ENCODE results near the gene KRT5. TPM values are rescaled to one million over a fixed set of nuclear protein-coding genes. Genes with fewer than 3 reads are reported as not detected.

Gene KRT5
- total and polyA plus RNA-seq, 3 donors from 2014 or later = 0.39 to 2.6 (median 1.1) TPM

DNA sequence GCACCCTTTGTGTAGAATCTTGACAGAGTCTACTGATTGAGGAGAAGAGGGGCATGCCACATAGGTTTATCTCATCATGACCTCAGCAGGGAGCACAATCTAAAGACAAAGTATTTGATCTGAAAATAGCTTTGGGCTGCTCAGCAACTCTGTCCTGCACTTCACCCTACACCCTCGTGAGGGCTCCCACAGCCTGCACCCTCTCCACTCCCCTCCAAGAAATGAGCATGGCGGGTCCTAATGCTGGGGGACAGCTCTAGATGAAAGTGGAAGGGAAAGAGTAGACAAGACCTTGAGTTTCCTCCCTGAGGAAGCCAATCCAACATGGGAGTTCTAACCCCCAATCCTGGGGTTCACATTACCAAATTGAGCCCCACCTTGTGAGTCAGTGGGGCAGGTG, 10.7 kb upstream of the KRT5 start:
- TF ChIP-seq, protein P1, sequence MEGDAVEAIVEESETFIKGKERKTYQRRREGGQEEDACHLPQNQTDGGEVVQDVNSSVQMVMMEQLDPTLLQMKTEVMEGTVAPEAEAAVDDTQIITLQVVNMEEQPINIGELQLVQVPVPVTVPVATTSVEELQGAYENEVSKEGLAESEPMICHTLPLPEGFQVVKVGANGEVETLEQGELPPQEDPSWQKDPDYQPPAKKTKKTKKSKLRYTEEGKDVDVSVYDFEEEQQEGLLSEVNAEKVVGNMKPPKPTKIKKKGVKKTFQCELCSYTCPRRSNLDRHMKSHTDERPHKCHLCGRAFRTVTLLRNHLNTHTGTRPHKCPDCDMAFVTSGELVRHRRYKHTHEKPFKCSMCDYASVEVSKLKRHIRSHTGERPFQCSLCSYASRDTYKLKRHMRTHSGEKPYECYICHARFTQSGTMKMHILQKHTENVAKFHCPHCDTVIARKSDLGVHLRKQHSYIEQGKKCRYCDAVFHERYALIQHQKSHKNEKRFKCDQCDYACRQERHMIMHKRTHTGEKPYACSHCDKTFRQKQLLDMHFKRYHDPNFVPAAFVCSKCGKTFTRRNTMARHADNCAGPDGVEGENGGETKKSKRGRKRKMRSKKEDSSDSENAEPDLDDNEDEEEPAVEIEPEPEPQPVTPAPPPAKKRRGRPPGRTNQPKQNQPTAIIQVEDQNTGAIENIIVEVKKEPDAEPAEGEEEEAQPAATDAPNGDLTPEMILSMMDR (IDR thresholded peaks at IDR 0.05) = no peak
- no peak for TF ChIP-seq POLR2A (IDR thresholded peaks at IDR 0.05)
- Histone ChIP-seq H3K4me1 (no peaks in the 10 kb centered on the region), H3K4me3 (no peak overlapping the region), H3K9me3 (no peaks in the 10 kb centered on the region), H3K36me3 (ENCODE audit: low read depth, missing control alignments) (no peaks in the 10 kb centered on the region), H3K27me3 (no peaks in the 10 kb centered on the region), H3K27ac (no peak overlapping the region)
- intact Hi-C loops (cut with DNase I; ENCODE audit: low total_unique reads) = no loop called here
- no peak for DNase-seq
- 89 to 98% methylated on average over 2 of the region's 2 CpGs for WGBS, 2 donors

DNA sequence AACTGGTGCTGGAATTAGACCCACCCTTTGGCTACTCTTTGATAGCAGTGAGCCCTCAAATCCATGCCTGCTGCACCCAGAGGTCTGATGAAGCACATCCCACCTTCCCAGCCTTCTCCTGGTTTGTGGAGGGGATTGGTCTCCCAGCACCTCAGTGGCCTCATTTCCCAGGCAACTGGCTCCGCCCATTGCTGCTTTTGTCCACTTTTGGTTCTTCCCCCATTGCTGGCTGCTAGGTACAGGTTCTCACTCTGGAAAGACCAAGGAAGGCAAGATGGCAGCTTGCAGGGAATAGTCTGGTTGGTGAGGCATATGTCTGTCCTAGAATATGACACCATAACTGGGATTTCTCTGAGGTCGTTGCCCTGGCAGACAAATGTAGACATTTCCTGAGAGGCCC, 10.2 kb upstream of the KRT5 start:
- no peak overlapping the region for H3K4me3 ChIP-seq
- DNase-seq = no peak
- intact Hi-C loops (cut with DNase I; ENCODE audit: low total_unique reads) = no loop called here
- H3K27me3 ChIP-seq = no peaks in the 10 kb centered on the region
- H3K36me3 ChIP-seq (ENCODE audit: low read depth, missing control alignments) = no peaks in the 10 kb centered on the region
- WGBS, 2 donors = 86 to 100% methylated on average over 2 of the region's 2 CpGs
- no peaks in the 10 kb centered on the region for H3K9me3 ChIP-seq
- no peak overlapping the region for H3K27ac ChIP-seq
- H3K4me1 ChIP-seq = no peaks in the 10 kb centered on the region
- TF ChIP-seq, protein P1 (IDR thresholded peaks at IDR 0.05) = no peak
- no peak for TF ChIP-seq POLR2A (IDR thresholded peaks at IDR 0.05)

GRCh38 chr12:52529846-52530245, 9.7 kb upstream of the KRT5 start:
- TF ChIP-seq, protein P1 (IDR thresholded peaks at IDR 0.05) = no peak
- TF ChIP-seq POLR2A (IDR thresholded peaks at IDR 0.05) = no peak
- H3K27ac ChIP-seq = no peak overlapping the region
- no peak for DNase-seq
- no peaks in the 10 kb centered on the region for H3K9me3 ChIP-seq
- no peaks in the 10 kb centered on the region for H3K27me3 ChIP-seq
- no peaks in the 10 kb centered on the region for H3K4me1 ChIP-seq
- H3K4me3 ChIP-seq = no peak overlapping the region
- 92 to 93% methylated on average over 9 of the region's 9 CpGs for WGBS, 2 donors
- H3K36me3 ChIP-seq (ENCODE audit: low read depth, missing control alignments) = no peaks in the 10 kb centered on the region
- intact Hi-C loops (cut with DNase I; ENCODE audit: low total_unique reads) = no loop called here

DNA sequence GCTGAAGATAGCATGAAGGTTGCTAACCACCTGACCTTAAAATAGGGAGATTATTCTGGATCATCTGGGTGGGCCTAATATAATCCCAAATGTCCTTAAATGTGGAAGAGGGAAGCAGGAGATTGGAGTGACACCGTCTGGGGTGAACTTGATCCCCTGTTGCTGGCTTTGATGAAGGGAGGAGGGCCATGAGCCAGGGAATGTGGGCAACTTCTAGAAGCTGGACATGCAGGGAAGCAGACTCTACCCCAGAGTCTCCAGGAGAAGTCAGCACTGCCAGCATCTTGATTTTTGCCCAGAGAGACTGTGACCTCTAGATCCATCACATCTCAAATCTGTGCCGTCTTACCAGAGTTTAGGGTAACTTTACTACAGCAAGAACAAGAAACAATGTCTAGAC, 9.2 kb upstream of the KRT5 start:
- no peaks in the 10 kb centered on the region for H3K36me3 ChIP-seq (ENCODE audit: low read depth, missing control alignments)
- 96% methylated on average over 2 of the region's 2 CpGs for WGBS, 2 donors
- no peaks in the 10 kb centered on the region for H3K9me3 ChIP-seq
- H3K27ac ChIP-seq = no peak overlapping the region
- no peak for TF ChIP-seq POLR2A (IDR thresholded peaks at IDR 0.05)
- TF ChIP-seq, protein P1 (IDR thresholded peaks at IDR 0.05) = no peak
- no peak for DNase-seq
- H3K4me3 ChIP-seq = no peak overlapping the region
- H3K4me1 ChIP-seq = no peaks in the 10 kb centered on the region
- no peaks in the 10 kb centered on the region for H3K27me3 ChIP-seq
- intact Hi-C loops (cut with DNase I; ENCODE audit: low total_unique reads) = no loop called here

DNA sequence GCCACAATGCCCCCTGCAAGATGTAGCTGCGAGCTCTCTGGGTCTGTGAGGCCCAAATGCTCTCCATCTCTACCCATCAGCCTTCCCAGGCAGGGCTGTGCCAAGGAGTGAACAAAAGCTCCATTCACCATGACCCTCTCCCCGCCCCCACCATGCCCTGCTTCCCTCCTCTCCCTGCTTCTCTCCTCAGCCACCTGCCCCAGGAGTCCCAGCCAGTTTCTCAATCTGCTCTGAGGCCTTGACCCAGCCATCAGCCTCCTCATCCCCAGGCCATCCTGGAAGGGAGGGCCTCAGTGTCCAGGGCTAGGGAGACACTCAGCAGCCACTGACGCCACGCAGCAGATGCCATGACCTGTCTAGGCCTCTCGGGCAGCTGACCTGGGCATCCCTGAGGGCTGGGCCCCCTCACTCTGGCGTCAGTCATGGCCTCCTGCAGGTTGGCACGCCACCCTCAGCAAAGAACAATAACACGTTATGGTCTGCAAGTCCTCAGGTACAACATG, 8.5 kb upstream of the KRT5 start:
- WGBS, 2 donors = 69 to 96% methylated on average over 7 to 8 of the region's 8 CpGs
- no peaks in the 10 kb centered on the region for H3K9me3 ChIP-seq
- no peaks in the 10 kb centered on the region for H3K27me3 ChIP-seq
- no peaks in the 10 kb centered on the region for H3K4me1 ChIP-seq
- no peak for DNase-seq
- no peaks in the 10 kb centered on the region for H3K36me3 ChIP-seq (ENCODE audit: low read depth, missing control alignments)
- H3K27ac ChIP-seq = no peak overlapping the region
- TF ChIP-seq, protein P1 (IDR thresholded peaks at IDR 0.05) = no peak
- no peak for TF ChIP-seq POLR2A (IDR thresholded peaks at IDR 0.05)
- H3K4me3 ChIP-seq = no peak overlapping the region
- intact Hi-C loops (cut with DNase I; ENCODE audit: low total_unique reads) = no loop called here
